OCI-LY3 (cell line): ENCODE results near the gene THAP8.

ENCODE experiments used
- EZH2phosphoT487 ChIP-seq: fragments of 200-600 bp; shearing (Covaris generic); IDR thresholded peaks from 2 replicates; pipeline ENCODE4 v1.6.1; 2018; ENCODE audit warnings: antibody characterized with exemption, mixed run types, low read depth
- TF ChIP-seq, protein P1 (sequence below): fragments of 200-600, 300-600 bp; sonication (generic); IDR thresholded peaks from 2 replicates; pipeline ENCODE4 v1.5.1; 2014; ENCODE audit warnings: antibody characterized with exemption, low read length, low read depth

DNA sequence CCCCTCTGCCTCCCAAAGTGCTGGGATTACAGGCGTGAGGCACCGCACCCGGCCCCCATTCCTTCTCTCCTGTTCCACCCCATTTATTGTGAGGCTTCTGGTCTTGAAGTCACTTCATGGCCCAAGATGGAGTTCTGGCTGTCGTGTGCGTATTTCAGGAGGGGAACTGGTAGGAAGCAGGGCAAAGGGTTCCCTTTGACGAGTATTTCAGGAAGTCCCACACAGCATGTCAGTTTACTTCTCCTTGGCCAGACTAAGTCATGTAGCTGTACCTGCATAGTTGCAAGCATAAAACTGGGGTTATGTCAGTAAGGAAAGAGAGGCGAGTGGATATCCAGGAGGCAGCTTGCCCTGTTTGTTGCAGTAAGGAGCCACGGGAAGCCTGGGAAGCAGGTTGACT lies 10.7 kb upstream of the THAP8 start:
- TF ChIP-seq, protein P1, sequence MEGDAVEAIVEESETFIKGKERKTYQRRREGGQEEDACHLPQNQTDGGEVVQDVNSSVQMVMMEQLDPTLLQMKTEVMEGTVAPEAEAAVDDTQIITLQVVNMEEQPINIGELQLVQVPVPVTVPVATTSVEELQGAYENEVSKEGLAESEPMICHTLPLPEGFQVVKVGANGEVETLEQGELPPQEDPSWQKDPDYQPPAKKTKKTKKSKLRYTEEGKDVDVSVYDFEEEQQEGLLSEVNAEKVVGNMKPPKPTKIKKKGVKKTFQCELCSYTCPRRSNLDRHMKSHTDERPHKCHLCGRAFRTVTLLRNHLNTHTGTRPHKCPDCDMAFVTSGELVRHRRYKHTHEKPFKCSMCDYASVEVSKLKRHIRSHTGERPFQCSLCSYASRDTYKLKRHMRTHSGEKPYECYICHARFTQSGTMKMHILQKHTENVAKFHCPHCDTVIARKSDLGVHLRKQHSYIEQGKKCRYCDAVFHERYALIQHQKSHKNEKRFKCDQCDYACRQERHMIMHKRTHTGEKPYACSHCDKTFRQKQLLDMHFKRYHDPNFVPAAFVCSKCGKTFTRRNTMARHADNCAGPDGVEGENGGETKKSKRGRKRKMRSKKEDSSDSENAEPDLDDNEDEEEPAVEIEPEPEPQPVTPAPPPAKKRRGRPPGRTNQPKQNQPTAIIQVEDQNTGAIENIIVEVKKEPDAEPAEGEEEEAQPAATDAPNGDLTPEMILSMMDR = no peak
- TF ChIP-seq EZH2phosphoT487 = no peak
